Neural cell (in vitro differentiated cells): ENCODE measurements around the gene PARD3B. TPM values are rescaled to one million over a fixed set of nuclear protein-coding genes. Genes with fewer than 3 reads are reported as not detected.

Experiments
- H2AFZ ChIP-seq: fragments of 200-600, 300-800 bp; sonication (generic), shearing (Covaris generic); 2 replicates; pipeline ENCODE4 v1.6.0; 2014; ENCODE audit warnings: low read depth, mild to moderate bottlenecking, antibody characterized with exemption, low read length, moderate library complexity
- H3F3A ChIP-seq: fragments of 200-600 bp; shearing (Covaris generic); 2 replicates; pipeline ENCODE4 v1.6.1; 2016; ENCODE audit warnings: mild to moderate bottlenecking, moderate library complexity, mixed read lengths, antibody characterized with exemption, low read length; ENCODE audit not compliant: insufficient read depth, poor library complexity, severe bottlenecking
- H3K27ac ChIP-seq: fragments of 200-600, 300-800 bp; sonication (generic), shearing (Covaris generic); 2 replicates; pipeline ENCODE4 v1.5.1; 2014; ENCODE audit warnings: mild to moderate bottlenecking, low read length, moderate library complexity
- H3K27me3 ChIP-seq: fragments of 300-800, 200-600 bp; sonication (generic), shearing (Covaris generic); 2 replicates; pipeline ENCODE4 v1.6.0; 2014; ENCODE audit warnings: mild to moderate bottlenecking, low read depth, low read length, moderate library complexity; ENCODE audit not compliant: insufficient read depth
- H3K36me3 ChIP-seq: fragments of 300-800, 200-600 bp; sonication (generic), shearing (Covaris generic); 2 replicates; pipeline ENCODE4 v1.5.1; 2014; ENCODE audit warnings: mild to moderate bottlenecking, antibody characterized with exemption, low read length, moderate library complexity; ENCODE audit not compliant: insufficient read depth
- H3K4me2 ChIP-seq: fragments of 300-800, 200-600 bp; sonication (generic), shearing (Covaris generic); 2 replicates; pipeline ENCODE4 v1.6.0; 2014; ENCODE audit warnings: mild to moderate bottlenecking, low read length
- H3K4me3 ChIP-seq: fragments of 300-800, 200-600 bp; sonication (generic), shearing (Covaris generic); 2 replicates; pipeline ENCODE4 v1.5.1; 2014; ENCODE audit warnings: mild to moderate bottlenecking, low read length, moderate library complexity
- H3K79me2 ChIP-seq: fragments of 200-600 bp; shearing (Covaris generic); replicated peaks from 2 replicates; pipeline ENCODE4 v1.6.0; 2014; ENCODE audit warnings: mild to moderate bottlenecking, low read length, moderate library complexity; ENCODE audit not compliant: insufficient read depth
- H3K9ac ChIP-seq: fragments of 300-800, 200-600 bp; sonication (generic), shearing (Covaris generic); 2 replicates; pipeline ENCODE4 v1.6.1; 2016; ENCODE audit warnings: mild to moderate bottlenecking, low read length, mixed read lengths
- H3K9me2 ChIP-seq: fragments of 200-600 bp; shearing (Covaris generic); 2 replicates; pipeline ENCODE4 v1.6.1; 2016; ENCODE audit warnings: mild to moderate bottlenecking, low read length, mixed read lengths; ENCODE audit not compliant: insufficient read depth
- H3K9me3 ChIP-seq: fragments of 200-600, 300-800 bp; sonication (generic), shearing (Covaris generic); 2 replicates; pipeline ENCODE4 v1.6.1; 2016; ENCODE audit warnings: mild to moderate bottlenecking, mixed run types, low read length, moderate library complexity, mixed read lengths
- H4K20me1 ChIP-seq: fragments of 200-600 bp; shearing (Covaris generic); 2 replicates; pipeline ENCODE4 v1.6.1; 2016; ENCODE audit warnings: mild to moderate bottlenecking, mixed run types; ENCODE audit not compliant: insufficient read depth
- EP300 ChIP-seq: fragments of 450-650 bp; conservative IDR thresholded peaks from 2 replicates; pipeline ENCODE4 v1.6.1; 2014; ENCODE audit warnings: antibody characterized with exemption, mild to moderate bottlenecking, moderate library complexity; ENCODE audit not compliant: poor library complexity, severe bottlenecking
- EZH2 ChIP-seq: fragments of 200-600, 300-800 bp; shearing (Covaris generic), sonication (generic); IDR thresholded peaks from 2 replicates; pipeline ENCODE4 v1.6.1; 2014; ENCODE audit warnings: antibody characterized with exemption, low read length, borderline replicate concordance, mild to moderate bottlenecking; ENCODE audit not compliant: insufficient read depth, poor library complexity, severe bottlenecking
- MXI1 ChIP-seq: fragments of 450-650 bp; conservative IDR thresholded peaks from 2 replicates; pipeline ENCODE4 v1.6.1; 2014; ENCODE audit warnings: antibody characterized with exemption, mild to moderate bottlenecking; ENCODE audit not compliant: poor library complexity, severe bottlenecking
- POLR2AphosphoS5 ChIP-seq: IDR thresholded peaks from 2 replicates; pipeline ENCODE4 v1.6.1; 2012
- RAD21 ChIP-seq: fragments of 450-650 bp; conservative IDR thresholded peaks from 2 replicates; pipeline ENCODE4 v1.6.1; 2014; ENCODE audit warnings: antibody characterized with exemption, mild to moderate bottlenecking, moderate library complexity
- REST ChIP-seq: IDR thresholded peaks from 2 replicates; pipeline ENCODE4 v1.6.1; 2012; ENCODE audit warnings: borderline replicate concordance
- SMC3 ChIP-seq: fragments of 450-650 bp; conservative IDR thresholded peaks from 2 replicates; pipeline ENCODE4 v1.6.1; 2014; ENCODE audit warnings: antibody characterized with exemption, mild to moderate bottlenecking, moderate library complexity; ENCODE audit not compliant: poor library complexity
- TAF1 ChIP-seq: IDR thresholded peaks from 2 replicates; pipeline ENCODE4 v1.6.1; 2012; ENCODE audit warnings: low read depth
- polyA plus RNA-seq: library from polyadenylated mRNA; depleted of rRNA; stranded (reverse); fragments of >200 nt; gene quantifications from 2 replicates; pipeline ENCODE4 v1.2.3, GENCODE V29; 2014
- TF ChIP-seq, protein P1 (sequence below): fragments of 450-650 bp; IDR thresholded peaks from 2 replicates; pipeline ENCODE4 v1.5.1; 2014; ENCODE audit warnings: antibody characterized with exemption, mild to moderate bottlenecking, moderate library complexity; ENCODE audit not compliant: poor library complexity, severe bottlenecking

The PARD3B gene
- polyA plus RNA-seq, 1 donor from 2014 or later, result 0.54 TPM

GRCh38 chr2:204504594-204504993, 40.7 kb upstream of the PARD3B start:
- Histone ChIP-seq H3K9me3 (no peaks in the 10 kb centered on the region), H3K9me2 (no peaks in the 10 kb centered on the region), H3K4me3 (no peak overlapping the region), H3K79me2 (no peaks in the 10 kb centered on the region), H4K20me1 (no peaks in the 10 kb centered on the region), H3F3A (no peaks in the 10 kb centered on the region), H3K27me3 (no peaks in the 10 kb centered on the region), H3K27ac (no peak overlapping the region), H3K36me3 (no peaks in the 10 kb centered on the region), H3K9ac (no peak overlapping the region), H3K4me2 (no peak overlapping the region), H2AFZ (no peak overlapping the region)
- no peak for TF ChIP-seq RAD21
- no peak for TF ChIP-seq EZH2
- TF ChIP-seq POLR2AphosphoS5, result no peak
- no peak for TF ChIP-seq MXI1
- no peak for TF ChIP-seq SMC3
- TF ChIP-seq REST, result no peak
- no peak for TF ChIP-seq EP300
- no peak for TF ChIP-seq TAF1
- TF ChIP-seq, protein P1, sequence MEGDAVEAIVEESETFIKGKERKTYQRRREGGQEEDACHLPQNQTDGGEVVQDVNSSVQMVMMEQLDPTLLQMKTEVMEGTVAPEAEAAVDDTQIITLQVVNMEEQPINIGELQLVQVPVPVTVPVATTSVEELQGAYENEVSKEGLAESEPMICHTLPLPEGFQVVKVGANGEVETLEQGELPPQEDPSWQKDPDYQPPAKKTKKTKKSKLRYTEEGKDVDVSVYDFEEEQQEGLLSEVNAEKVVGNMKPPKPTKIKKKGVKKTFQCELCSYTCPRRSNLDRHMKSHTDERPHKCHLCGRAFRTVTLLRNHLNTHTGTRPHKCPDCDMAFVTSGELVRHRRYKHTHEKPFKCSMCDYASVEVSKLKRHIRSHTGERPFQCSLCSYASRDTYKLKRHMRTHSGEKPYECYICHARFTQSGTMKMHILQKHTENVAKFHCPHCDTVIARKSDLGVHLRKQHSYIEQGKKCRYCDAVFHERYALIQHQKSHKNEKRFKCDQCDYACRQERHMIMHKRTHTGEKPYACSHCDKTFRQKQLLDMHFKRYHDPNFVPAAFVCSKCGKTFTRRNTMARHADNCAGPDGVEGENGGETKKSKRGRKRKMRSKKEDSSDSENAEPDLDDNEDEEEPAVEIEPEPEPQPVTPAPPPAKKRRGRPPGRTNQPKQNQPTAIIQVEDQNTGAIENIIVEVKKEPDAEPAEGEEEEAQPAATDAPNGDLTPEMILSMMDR, result no peak

GRCh38 chr2:204505488-204505887, 39.8 kb upstream of the PARD3B start:
- Histone ChIP-seq H3K36me3 (no peaks in the 10 kb centered on the region), H3K27me3 (no peaks in the 10 kb centered on the region), H3K4me3 (no peak overlapping the region), H3K27ac (no peak overlapping the region), H3K9me2 (no peaks in the 10 kb centered on the region), H3K79me2 (no peaks in the 10 kb centered on the region), H3K4me2 (no peak overlapping the region), H3K9me3 (no peaks in the 10 kb centered on the region), H2AFZ (no peak overlapping the region), H3K9ac (no peak overlapping the region), H3F3A (no peaks in the 10 kb centered on the region), H4K20me1 (no peaks in the 10 kb centered on the region)
- TF ChIP-seq REST (no peak), EZH2 (no peak), POLR2AphosphoS5 (no peak), SMC3 (no peak), RAD21 (no peak), MXI1 (no peak), EP300 (no peak)
- TF ChIP-seq, protein P1, result no peak
